ENCODE results near the gene C12orf43.

The C12orf43 gene

GRCh38 chr12:120998435-120998834, 17.9 kb downstream of the C12orf43 start:
- DNase-seq = no peak

DNA sequence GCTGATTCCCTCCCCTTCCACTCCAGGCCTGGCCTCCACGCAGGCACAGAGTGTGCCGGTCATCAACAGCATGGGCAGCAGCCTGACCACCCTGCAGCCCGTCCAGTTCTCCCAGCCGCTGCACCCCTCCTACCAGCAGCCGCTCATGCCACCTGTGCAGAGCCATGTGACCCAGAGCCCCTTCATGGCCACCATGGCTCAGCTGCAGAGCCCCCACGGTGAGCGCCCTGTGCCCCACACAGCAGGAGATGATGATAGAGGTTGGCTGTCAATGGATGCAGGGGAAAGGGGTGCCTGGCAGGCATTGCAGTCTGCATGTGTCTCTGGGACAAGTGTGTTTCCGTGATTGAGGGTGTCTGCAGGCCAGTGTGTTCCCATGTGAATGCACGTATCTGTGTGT, 18.8 kb downstream of the C12orf43 start:
- DNase-seq = no peak

DNA sequence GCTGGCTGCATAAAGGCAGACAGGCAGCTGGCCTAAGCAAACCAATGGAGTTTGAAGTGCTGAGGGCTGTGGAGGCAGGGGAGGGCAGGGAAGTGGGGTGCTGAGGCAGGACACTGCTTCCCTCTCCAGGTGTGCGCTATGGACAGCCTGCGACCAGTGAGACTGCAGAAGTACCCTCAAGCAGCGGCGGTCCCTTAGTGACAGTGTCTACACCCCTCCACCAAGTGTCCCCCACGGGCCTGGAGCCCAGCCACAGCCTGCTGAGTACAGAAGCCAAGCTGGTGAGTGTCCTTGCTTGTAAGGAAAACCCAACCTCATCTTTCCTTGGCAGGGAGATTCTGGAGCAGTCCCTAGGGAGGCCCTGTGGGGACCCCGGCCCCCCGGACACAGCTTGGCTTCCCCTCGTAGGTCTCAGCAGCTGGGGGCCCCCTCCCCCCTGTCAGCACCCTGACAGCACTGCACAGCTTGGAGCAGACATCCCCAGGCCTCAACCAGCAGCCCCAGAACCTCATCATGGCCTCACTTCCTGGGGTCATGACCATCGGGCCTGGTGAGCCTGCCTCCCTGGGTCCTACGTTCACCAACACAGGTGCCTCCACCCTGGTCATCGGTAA, 20.0 kb downstream of the C12orf43 start:
- no peak for DNase-seq

- no peak for DNase-seq
Measured at GRCh38 chr12:120994589-120995337, 21.5 kb downstream of the C12orf43 start.

GRCh38 chr12:120994059-120994458, 22.2 kb downstream of the C12orf43 start:
- DNase-seq = no peak

- no peak for DNase-seq
Measured at GRCh38 chr12:120993496-120993895, 22.8 kb downstream of the C12orf43 start.

GRCh38 chr12:120992989-120993388, 23.3 kb downstream of the C12orf43 start:
- no peak for DNase-seq

DNA sequence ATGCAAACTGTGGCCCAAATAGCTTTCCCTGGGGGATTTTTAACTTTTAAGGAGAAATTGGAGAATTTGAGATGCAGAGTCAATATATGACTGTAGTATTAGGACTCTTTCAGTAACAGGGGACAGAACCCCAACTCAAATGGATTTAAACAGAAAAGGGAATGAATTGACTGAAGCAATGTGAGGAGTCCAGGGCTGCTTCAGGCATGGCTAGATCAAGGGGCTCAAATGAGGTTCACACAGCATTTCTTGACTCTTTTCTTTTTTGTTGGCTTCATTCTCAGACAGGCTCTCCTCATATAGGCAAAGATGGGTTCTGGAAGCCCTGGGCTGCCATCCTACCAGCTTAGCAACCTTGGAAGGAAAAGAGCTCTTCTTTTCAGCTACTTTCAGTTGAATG, 24.3 kb downstream of the C12orf43 start:
- DNase-seq = no peak

- DNase-seq = no peak
Measured at GRCh38 chr12:120990487-120991055, 25.7 kb downstream of the C12orf43 start.

DNA sequence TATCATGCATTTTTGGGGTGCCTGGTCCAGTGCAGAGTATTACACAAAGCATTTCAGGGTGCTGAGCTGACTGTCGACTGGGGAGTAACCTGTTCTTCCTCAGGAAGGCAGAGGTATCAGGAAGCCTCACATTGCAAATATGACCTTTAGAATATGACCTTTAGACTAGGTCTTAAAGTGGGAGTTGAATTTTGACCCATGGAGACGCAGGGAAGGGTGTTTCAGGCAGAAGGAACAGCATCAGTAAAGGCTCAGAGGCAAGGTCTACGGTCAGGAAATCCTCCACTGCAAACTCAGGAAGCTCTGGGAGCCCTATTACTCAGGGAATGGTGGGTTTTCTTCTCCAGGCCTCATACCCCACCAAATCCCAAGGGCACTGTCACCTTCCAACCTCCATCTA, 26.6 kb downstream of the C12orf43 start:
- no peak for DNase-seq

DNA sequence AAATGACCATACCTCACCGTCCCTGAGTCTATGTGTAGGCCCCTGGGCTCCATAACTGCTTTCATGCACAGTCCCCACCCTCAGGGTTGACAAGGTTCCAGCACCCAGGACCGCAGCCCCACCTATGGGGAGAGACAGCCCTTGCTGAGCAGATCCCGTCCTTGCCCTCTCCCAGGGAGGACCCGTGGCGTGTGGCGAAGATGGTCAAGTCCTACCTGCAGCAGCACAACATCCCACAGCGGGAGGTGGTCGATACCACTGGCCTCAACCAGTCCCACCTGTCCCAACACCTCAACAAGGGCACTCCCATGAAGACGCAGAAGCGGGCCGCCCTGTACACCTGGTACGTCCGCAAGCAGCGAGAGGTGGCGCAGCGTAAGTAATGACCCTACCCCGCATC, 27.6 kb downstream of the C12orf43 start:
- no peak for DNase-seq

GRCh38 chr12:120988234-120988633, 28.1 kb downstream of the C12orf43 start:
- DNase-seq = no peak

DNA sequence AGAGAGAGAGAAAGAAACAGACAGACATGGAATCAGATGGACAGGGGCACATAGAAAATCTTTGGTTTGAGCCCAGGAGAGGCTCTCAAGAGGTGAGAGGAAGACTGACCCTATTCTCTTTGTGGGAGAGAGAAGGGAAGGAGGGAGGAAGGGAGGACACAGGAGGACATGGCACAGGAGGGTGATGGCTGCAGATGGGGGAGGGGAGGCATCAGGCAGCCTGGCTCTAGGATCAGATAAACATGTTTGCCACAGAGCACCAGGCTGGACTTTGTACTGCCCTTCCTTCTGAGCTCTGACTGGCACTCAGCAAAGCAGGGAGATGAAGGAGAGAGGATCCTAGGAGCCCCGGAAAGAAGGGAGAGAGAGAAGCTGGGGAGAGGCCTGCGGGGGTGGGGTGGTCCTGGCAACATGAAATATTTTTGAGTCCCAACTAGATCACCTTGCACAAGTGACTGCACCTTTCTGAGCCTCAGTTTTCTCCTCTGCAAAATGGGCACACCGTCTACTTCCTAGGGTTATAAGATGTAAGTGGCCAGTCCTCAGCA, 31.9 kb downstream of the C12orf43 start:
- no peak for DNase-seq

GRCh38 chr12:120983759-120984158, 32.5 kb downstream of the C12orf43 start:
- no peak for DNase-seq

DNA sequence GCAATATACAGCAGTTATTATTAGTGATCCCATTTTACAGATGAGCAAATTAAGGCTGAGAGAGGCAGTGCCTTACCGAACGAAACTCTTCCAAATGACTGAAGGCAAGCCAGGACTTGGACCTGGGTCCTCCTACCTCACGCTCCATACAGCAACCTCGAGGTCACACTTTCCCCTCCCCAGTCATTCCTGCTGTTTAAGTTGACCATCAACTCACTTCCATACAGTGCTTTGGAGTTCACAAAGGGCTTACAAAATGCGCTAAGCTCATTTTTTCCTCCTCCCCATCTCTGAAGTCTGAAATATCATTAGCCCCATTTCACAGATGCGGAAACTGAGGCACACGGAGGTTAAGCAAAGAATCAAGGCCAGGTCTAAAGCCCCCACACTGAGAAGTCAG, 33.6 kb downstream of the C12orf43 start:
- no peak for DNase-seq

DNA sequence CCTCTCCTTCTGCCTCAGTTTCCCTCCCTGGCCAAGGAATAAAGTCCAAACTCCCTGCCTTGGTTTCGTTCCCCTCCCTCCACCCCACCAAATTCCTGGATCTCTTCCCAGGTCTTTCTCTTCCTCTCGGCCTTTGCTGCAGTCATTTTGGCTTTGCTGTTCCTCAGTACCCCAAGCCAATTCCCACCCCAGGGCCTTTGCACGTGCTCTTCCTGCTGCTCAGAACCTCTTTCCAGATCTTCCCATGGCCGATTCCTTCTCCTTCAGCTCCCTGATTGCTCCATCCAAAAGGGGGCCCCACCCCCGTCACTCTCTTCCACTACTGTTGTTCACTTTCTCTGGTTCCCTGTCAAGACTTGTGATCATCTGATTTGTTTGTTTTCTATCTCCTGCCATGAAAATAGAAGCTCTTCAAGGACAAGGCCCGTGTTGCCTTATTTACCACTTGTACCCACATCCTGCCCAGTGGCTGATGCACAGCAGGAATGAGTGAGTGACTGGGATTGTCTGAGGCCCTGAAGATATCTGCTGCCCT, 34.8 kb downstream of the C12orf43 start:
- no peak for DNase-seq

- DNase-seq = no peak
Measured at GRCh38 chr12:120980800-120981368, 35.4 kb downstream of the C12orf43 start.

DNA sequence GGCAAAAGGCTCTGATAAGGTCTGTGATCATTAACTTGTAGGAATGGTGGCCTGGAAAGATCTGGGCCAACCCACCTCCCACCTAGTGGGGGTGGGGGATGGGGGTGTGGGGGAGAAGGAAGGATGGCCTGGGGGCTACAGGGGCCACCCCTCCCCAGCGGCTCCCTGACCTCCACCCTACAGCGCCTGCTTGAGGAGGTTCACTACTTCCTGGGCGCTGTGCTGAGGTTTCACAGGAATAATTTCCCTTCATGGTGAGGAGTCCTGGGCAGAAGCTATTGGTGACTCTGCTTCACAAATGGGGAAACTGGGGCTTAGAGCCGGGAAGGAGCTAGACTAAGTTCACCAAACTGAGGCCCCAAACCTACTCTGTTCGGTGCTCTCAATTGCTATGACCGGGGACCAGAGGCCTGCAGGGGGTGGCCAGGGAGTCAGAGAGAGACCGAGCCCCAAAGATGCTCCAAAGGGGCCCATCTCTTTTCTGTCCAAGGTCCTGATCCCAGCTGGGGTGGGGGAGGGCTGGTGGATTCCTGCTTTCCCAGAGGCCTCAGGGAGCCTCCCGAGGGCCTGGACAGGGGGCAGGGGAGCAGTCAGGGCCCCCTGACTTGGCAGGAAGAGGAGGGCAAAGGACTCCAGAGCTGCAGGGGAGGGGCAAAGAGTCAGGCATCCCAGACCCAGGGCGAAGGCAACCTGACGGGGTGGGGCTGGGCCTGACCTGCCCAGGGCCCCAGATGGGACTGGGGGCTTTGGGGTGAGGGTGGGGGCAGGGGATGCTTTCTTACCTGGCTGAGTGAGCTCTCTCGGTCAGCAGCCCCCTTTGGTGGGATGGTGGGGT, 36.2 kb downstream of the C12orf43 start:
- no peak for DNase-seq

DNA sequence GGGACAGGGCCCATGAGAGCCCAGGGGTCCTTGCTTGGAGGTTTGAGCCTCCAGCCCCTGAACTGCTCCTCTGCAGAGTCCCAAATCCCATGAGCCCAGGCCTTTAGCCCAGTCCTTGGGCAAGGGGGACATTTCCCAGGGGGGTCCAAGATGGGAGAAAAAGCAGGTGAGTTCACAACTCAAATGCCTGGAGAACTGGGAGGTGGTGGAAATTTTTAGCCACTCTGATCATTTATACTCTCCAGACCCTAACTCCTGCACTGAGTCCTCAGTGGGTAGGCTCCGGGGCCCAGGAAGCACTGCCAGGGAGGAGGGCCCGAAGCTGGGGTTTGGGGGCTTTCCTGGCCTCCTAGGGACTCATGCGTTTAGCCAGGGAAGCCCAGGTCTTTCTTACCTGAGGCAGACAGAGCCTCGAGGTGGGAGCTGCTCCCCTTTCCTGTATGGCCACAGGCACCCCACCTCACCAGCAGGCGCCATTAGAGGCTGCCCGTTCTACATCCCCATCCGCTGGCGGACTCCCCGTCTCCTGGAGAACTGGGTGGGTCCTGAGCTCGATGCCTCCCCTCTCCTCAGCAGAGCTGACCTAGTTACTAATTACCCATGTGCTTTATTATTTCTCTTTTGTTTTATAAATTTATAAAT, 36.9 kb downstream of the C12orf43 start:
- DNase-seq = no peak

GRCh38 chr12:120978296-120979219, 37.7 kb downstream of the C12orf43 start, which contains the start of gene HNF1A:
TSS of gene HNF1A (plus strand) at chr12:120978543. CDS start at chr12:120978769, 226 bp downstream.
- no peak for DNase-seq
